ENCODE data around the gene GRID1.

GRID1 gene

DNA sequence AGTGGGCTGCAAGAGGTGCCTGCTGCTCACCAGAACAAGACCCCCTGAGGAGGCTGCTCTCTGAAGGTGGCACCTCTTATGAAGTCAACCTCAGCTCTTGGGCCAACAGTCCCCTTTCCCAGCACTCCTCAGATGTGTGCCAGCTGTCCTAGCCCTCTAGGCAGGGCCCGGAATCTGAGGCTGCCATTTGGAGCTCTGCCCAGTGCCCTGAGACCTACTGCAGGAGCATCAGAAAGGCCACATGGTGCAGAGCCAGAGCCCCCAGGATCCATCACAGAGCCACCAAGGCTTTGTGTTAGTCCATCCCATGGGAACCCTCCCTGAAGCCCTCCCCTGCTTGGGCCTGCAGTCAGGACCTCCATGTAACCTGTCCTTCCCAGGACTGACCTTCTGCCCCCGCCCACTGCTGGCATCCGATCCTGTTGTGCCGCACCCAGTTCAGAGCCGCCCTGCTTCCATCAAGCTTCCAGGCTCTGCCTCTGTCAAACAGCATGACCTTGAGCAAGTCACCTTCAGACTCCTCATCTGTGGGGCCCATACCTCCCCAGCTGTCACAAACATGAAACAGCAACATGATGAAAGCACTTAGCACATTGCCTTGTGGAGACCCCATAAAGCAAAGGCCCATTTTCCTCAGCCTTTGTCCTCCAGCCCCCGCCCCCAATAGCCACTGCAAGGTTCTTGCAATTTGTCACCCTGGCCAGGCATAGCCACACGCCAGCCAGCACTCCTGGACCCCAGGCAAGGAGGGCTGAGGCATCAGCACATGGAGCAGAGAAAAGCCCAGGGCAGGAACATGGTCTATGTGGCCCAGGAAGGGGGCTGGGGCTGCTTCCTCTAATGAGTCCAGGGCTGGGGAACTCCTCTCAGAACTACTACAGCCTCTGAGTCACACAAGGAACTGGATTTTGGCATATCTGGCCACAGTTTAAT is 51.7 kb downstream of the GRID1 start:
- no peak for DNase-seq (ENCODE audit: low read depth)

DNA sequence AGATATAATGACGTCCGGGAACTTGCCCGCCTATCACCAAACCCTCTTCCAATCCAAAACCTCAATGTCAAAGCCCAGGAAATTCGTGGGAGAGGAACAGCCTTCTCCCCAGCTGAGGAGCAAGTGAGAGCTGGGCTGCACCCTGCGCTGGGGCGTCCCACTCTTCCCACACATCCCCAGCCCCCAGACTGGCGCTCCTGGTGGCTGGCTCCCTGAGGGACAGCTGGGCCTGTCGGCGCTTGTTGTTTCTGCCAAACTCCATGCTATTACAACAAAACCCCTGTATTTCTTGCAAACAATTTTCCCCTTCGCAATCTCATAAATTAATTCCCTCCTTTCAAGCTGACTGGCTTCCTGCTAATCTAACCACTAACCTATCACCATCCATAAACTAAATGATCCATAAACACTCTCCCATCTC is 53.0 kb downstream of the GRID1 start:
- DNase-seq (ENCODE audit: low read depth): no peak

DNA sequence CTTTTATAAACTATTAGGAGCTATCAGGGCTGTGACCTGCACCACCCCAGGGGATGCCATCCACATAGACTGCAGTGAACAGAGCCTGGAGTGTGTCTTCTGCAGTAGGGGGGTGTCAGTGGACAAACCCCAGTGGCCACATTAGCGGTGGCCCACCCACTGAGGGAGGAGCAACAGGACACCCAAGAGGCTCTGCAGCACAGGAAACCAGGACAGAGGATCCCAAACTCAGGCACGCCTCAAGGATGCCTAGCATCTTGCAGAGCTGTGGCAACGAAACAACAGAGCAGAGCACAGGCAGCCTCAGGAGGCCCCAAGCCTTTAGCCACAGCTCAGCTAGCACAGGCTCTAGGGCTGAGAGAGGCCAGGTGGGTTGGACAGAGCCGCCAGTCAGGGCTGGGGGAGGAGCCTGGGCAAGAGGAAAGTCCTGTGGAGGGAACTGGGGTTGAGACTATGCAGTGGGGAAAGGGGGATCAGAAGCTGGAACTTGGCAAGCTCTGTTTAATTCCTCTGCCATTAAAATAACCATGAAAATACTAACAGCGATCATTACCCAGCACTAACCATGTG is 53.8 kb downstream of the GRID1 start:
- DNase-seq (ENCODE audit: low read depth): no peak

DNA sequence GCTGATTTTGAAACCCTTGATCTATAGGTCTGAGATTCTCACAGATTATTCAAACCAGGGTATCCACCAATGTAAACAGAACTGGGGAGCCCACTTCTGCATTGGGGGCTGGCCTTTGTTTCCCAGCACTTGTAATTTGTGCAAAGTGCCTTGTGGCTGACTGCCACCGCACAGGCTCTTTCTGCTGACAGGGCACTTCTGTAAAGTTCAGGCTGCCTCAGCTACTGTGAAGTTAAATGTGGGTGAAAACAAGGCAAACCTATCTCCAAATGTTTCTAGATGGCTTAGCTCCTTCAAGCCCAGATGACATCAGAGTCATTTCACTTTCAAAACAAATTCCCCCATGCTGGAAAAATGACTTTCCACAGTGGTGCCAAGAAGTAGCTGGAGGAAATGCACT is 54.7 kb downstream of the GRID1 start:
- DNase-seq (ENCODE audit: low read depth): no peak

DNA sequence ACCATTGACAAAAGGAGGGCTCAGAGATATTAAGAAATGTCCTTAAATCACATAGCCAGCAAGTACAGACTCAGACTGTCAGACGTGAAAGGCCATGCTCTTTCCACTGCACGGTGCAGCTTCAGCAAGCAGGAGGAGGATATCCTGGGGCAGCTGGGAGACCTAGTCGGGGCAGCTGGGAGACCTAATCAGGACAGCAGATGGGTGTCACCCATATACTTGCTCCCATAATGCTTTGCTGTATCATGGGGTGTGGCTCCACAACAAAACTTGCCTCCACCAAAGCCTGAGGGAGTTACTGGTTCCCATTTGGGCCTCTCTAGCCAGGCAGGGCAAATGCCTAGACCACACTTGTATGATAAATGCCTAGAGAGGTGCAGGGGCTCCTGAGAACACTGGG is 55.4 kb downstream of the GRID1 start:
- DNase-seq (ENCODE audit: low read depth): no peak

DNA sequence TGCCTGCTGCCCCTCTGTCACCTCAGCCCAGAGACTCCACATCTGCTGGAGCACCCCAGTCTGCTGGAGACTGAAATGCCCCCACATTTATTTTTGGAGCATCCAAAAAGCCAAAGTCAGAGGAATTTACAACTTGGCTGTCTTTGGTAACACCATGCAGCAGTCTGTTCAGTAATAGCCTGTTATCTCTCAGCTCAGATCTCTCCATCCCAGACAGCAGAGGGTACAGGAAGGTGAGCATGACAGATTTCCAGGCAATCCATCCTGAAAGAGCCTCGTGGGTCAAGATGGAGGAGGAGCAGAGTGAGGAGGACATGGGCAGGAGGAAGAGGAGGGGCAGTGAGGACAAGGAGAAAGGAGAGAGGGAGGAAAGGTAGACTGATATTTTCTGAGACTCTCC is 55.9 kb downstream of the GRID1 start:
- no peak for DNase-seq (ENCODE audit: low read depth)

DNA sequence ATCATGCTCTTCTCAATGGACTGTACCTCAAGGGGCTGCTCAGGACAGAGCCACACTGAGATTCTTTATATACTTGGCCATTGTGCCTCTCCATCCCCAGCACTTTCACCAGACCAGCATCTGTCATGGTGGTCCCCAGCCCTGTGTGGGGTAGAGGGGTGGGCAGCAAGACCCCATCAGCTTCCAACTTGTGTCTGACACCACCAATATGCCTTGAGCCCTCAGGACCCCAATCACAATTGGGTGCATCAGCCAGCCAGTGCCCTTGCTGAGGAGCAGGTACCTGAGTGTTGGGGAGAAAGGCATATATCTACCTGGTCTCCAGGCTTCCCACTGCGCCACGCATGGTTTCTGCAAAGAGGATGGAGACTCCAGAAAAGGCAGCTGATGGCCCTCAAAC is 56.3 kb downstream of the GRID1 start:
- DNase-seq (ENCODE audit: low read depth): no peak

DNA sequence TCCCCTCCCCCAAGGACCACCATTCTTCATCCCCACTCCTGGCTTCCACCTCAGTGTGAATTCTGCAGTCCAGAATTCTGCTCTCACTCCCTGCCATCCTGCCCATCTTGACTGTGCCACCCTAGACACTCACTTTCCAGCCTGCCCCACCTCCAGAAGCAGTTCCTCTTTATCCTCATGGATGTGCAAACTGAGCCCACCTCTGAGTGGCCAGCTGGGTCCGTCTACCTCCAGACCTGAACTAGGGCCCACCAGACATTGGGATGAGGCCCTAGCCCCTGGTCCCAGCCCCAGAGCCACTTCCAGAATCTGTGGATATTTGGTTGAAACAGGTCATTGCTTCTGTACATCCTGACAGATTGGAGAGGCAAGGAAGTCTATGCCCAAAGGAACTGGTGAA is 58.5 kb downstream of the GRID1 start:
- no peak for DNase-seq (ENCODE audit: low read depth)

DNA sequence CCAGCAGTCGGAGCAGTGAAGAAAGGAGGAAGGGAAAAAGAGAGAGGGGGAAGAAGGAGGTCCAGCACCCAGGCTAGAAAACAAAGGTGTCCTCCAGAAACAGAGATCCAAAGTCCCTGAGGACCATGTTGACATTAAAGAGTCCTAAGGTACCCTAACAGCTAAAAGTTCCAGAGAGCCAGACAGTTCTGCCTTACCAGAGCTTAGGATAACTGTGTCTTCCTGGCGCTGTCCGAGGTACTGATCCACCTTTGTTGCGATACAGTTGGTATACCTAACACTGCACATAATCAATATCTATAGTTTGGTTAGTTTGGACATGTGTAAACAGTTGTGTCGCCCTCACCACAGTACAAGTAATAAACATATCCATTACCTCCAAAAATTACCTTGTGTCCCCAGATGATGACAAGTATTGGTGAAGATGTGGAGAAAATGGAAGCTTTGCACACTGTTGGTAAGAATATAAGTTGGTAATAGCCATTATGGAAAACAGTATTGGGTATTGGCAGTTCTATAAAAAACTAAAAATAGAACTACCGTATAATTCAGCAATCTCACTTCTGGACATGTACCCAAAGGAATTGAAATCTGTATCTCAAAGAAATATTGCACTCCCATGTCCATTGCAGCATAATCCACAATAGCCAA is 59.8 kb downstream of the GRID1 start:
- DNase-seq (ENCODE audit: low read depth): no peak

DNA sequence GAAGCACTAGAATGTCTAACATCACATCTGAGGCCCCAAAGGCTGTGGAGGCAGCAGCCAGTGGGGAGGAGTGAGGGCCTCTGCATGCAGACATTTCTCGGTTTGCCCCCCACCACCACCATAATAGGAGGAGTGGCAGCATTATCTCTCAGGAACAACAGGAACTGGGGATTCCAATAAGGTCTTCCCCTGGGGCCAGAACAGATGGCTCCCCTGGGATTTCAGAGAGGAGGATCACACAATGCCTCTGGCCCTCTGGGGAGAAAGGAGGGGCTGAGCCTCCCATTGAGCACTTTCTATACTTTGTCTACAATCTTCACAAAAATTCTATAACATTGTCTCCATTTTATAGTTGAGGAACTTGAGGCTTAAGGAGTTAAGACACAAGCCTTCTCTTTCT is 61.1 kb downstream of the GRID1 start:
- no peak for DNase-seq (ENCODE audit: low read depth)

DNA sequence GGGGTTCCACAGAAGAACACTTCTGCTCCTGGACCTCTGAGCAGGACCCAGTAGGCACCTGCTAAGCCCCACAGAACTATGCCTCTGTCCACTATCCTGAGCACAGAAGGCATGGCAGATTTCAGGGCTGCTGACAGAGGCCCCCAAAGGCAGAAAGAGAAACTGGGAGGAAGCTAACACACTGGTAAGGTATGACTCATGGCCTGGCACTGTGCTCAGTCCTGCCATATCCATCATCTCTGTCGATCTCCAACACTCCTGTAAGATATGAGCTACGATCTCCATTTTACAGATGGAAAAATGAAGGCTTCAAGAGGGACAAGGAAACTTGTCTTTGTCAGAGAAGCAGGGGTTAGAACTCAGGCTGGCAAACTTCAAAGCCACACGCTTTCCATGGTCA is 62.2 kb downstream of the GRID1 start:
- DNase-seq (ENCODE audit: low read depth): no peak

DNA sequence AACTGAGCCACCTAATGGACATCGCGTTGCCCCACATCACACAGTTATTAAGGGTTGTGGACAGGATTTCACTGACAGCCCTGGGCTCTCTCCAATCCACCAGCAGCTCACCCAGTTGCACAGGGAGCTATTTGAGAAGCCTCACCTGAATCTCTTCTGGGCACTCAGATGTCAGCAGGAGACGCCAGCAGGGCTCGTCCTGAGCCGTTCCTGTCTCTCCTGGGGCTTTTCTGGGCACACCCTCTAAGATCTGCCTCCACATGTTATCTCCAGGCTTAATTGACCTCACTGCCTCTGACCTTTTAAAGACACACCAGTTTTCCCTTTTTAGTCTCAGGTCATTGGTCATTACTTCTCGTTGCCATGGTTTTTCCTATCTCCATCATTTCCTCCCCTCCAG is 63.0 kb downstream of the GRID1 start:
- DNase-seq (ENCODE audit: low read depth): no peak

DNA sequence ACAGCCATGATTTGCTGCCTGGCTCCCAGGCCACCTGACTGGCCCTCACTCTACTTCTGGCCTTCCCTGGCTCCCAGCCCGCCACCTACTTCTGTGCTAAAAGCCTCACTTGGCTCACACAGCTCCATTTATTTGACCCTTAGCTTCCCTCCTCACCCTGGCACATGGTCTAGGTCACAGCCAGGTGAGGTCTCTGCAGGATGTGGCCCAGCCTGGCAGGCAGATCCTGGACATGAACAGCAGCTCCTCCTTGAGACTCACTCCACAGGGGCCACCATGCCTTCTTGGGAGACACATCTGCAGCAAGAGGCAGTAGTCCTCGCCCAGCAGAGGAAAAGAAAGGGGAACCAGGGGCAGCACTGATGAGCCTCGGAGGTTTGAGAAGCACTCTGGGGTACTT is 64.6 kb downstream of the GRID1 start:
- no peak for DNase-seq (ENCODE audit: low read depth)

DNA sequence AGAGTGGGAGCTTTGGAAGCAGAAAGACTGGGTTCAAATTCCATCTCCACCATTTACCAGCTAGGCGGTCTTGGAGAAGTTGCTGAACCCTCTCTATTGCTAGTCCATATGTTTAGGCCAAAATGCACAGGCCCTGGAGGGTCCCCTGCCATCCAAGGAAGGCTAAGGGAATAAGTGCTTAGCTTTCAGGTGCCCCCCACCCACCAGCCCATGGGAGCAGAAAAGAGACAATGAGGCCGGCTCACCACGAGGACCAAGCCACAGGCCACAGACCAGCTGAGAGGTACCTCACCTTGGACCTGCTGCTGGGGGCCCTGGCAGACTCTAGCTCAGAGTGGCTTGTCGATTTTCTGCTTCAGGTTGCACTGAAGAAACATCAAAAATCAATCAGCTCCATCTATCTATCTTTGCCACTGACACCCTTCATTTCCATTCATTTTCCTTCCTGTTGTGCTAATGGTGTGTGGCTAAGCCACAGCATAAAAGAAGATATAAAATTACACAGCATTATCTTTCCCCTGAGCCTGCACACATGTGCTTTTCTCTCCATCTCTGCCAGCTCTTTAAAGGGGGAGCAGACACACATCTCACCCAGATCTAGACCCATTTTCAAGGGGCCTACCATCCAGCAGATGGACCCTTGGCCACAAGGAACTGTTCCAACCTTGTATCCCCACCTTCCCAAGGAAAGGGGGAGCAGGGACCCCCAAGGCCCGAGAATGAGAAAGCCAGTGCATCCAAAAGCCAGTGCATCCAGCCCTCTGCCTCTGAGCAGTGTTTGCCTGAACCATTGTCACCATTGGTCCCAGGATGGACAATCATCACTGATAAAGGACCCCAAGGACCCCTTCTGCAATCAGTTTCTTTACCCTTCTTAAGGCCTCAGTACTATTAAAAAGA is 65.4 kb downstream of the GRID1 start:
- no peak for DNase-seq (ENCODE audit: low read depth)

DNA sequence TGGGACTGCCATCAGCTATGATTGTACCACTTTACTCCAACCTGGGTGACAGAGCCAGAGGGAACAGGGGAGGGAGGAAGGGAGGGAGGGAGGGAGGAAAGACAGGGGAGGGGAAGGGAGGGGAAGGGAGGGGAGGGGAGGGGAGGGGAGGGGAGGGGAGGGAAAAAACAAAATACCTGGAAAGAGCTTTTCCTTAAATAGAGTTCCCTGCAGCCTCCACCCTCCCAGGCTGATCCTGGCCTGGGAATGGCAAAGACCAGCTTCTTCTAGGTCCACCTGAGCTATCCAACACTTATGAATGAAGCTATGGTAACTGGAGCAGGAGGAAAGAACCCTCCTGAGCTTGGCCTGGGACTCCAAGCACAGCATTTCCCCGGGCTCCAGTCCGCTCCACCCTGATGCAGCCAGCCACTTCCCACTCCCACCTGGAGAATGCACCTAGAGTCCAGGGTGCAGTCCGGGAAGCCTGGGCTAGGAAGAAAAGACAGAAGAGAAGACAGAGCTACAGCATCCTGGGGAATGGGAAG is 66.1 kb downstream of the GRID1 start:
- no peak for DNase-seq (ENCODE audit: low read depth)

DNA sequence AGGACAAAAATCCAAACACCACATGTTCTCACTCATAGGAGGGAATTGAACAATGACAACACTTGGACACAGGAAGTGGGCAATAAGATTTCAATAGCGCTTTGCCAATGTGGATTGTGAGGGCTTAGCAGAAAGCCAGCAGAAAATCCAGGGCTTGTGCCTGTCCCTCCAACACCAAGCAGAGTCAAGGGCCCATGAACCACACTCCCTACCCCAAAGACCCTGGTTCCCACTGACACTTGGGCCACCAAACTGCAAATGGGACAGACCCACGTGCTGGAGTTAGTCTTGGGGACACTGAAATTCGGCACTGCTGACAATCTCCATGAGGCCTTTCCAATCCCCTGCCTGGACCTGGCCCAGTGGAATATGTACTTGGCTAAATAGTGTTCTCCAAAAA is 67.0 kb downstream of the GRID1 start:
- DNase-seq (ENCODE audit: low read depth): no peak

DNA sequence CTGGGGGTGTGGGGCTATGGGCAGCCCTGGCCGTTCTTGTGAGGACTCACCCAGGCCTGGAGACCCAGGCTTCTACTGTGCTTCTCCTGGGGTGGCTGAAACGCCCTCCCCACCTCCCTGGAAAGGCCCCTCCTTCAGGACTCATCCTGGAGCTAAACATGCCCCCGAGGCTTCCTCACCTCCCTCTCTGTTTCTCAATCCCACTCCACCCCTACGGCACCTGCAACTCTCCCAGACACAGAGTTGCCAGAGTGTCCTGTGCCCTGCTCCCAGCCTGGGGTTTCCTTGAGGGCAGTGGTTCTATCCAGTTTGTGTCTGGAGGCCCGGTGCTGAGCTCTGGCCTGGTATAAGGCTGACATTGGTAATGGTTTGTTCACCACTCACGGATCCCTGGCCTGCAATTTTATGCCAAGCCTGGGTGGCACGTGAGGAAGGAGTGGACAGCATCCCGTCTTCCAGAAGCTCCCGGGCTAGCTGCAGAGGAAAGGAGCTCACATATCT is 68.0 kb downstream of the GRID1 start:
- no peak for DNase-seq (ENCODE audit: low read depth)

DNA sequence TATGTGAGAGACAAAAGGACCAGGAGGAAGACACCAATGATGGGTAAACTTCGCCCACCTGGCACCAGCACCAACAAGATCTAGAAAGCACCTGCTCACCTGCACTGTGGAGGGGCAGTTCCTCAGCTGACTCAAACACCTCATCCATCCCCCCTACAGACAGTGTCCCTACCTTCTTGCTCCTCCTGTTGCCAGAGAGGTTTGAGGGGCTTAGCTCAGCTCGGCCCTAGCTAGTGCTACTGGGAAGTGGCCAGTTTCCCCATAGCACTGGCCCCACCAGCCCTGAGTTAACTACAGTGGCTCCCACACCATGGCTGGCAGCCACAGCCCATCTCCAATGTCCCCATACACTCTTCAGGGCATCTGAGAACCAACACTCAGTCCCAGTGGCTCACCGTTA is 70.8 kb downstream of the GRID1 start:
- no peak for DNase-seq (ENCODE audit: low read depth)

DNA sequence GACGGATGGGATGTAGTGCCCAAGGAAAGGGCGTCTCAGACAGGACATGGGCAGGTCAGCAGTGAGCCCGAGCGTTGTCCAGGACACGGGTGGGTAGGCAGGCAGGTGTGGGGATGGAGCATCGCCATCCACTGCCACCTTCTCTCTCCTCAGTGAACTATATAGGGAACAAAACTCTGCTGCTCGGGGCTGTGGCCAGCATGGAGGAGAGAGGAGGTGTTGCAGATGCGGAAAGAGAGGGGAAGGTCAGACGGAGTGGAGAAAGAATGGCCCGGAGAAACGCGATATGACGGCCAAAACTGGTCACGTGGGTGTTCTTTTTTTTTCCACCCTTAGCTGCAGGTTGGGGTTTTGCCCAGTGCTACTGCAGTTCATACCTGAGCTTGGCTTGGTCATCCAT is 71.2 kb downstream of the GRID1 start:
- DNase-seq (ENCODE audit: low read depth): no peak

DNA sequence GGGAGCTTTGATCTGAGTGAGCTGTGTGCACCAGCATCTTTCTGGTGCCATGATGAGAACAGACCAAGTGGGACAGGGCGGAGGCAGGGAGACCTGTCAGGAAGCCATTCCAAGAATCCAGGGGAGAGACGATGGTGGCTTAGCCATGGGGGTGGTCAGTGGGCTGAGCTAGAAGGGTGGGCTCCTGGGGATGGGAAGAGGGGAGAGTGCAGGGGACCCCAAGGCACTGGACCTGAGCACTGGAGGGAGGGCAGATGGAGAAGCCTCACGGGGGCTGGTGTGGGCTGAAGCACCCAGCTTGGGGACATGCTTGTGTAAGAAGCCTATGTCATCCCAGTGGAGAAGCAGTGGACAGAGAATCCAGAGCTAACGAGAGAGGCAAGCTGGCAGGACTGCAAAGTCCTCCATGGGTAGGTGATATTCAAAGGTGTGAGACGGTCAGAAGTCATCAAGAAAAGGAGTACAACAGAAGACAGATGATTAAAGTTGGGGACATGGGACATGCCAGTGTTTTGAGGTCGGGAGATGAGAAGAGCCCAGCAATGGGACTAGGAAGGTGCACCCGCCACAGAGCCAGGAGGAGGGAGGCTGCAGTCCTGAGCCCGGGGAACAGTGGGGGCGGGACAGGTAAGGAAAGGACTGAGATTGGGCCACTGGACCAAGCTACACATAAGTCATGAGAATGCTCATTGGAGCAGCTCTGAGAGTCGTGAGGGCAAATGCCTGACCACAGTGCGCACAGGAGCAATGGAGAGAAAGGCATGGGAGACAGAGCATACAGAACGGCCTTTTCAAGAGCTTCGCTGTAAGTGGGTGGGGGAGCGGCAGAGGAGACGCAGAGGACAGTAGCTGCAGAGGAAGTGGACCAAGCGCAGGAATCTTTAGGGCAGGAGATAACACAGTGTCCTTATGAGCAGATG is 72.0 kb downstream of the GRID1 start:
- DNase-seq (ENCODE audit: low read depth): no peak

DNA sequence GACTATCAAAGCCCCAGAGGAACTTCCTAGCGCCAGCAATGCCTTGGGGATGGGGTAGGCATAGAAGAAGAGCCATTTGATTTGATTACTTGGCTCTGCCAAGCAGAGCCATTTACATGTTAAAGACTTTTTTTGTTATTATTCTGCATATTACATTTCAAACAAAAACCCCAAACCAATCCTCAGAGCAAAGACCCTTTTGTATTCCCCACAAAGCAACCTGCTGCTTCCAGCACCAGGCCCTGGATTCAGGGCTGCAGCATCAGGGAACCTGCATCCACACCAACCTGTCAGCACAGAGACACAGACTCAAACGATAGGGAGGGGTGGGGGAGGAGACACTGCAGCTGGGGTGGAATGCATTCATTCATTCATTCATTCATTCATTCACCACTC is 73.2 kb downstream of the GRID1 start:
- DNase-seq (ENCODE audit: low read depth): no peak

Measured in T follicular helper cell (primary cell).